UCSD-AML1 (cell line): Measurements from ENCODE around the gene ZFAND3.

Experiments
- DNase-seq: peaks from one replicate; lab custom pipeline; 2025; ENCODE audit not compliant: unreplicated experiment; lab: John Stamatoyannopoulos, UW

ZFAND3 gene

GRCh38 chr6:37993596-37993995, 174.1 kb downstream of the ZFAND3 start:
- DNase-seq = no peak

- no peak for DNase-seq
Observed at GRCh38 chr6:37994223-37994622, 174.7 kb downstream of the ZFAND3 start.

GRCh38 chr6:37998366-37998765, 178.8 kb downstream of the ZFAND3 start:
- no peak for DNase-seq

- DNase-seq = no peak
Observed at GRCh38 chr6:38001386-38001785, 181.9 kb downstream of the ZFAND3 start.

- DNase-seq = no peak
Observed at GRCh38 chr6:38004908-38005307, 185.4 kb downstream of the ZFAND3 start.

GRCh38 chr6:38011937-38012336, 192.4 kb downstream of the ZFAND3 start:
- DNase-seq = no peak

DNA sequence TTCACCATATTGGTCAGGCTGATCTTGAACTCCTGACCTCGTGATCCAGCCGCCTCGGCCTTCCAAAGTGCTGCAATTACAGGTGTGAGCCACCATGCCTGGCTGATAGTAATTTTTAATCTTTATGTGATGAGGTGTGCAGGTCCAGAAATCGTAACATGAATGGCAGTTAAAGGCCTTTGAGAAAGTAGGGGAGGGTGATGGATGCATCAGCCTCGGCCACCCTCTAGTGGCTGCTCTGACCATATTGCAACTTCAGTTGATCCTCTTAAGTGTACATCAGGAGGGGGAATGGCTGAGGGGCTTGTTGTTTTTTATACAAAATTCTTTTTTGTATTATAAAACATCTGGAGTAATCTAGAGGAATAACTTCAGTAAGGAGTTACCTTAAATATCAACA, 193.0 kb downstream of the ZFAND3 start:
- peak; percentile 36 for DNase-seq

- DNase-seq = no peak
Observed at GRCh38 chr6:38015341-38015740, 195.8 kb downstream of the ZFAND3 start.

DNA sequence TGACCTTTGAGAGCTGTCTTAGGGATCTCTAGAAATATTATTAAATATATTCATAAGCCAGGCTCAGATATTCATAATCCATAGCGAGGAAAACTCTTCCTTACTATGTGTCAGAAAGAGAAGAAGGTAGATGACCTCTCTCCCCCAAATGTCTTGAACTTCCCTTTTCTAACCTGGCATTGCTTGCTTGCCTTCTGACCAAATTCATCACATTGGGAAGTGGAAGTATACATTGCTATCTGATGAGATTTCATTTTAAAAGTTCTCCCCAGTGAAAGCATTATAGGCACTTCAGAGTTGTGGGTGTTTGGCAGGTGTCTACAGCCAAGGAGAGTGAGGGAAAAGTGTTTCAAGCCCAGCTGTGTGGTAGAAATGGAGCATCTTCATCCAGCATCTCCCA, 197.3 kb downstream of the ZFAND3 start:
- DNase-seq = no peak

GRCh38 chr6:38018755-38019165, 199.2 kb downstream of the ZFAND3 start:
- no peak for DNase-seq

GRCh38 chr6:38020593-38020992, 201.1 kb downstream of the ZFAND3 start:
- DNase-seq = no peak

GRCh38 chr6:38021029-38021428, 201.5 kb downstream of the ZFAND3 start:
- DNase-seq = no peak

GRCh38 chr6:38021571-38021970, 202.0 kb downstream of the ZFAND3 start:
- no peak for DNase-seq

DNA sequence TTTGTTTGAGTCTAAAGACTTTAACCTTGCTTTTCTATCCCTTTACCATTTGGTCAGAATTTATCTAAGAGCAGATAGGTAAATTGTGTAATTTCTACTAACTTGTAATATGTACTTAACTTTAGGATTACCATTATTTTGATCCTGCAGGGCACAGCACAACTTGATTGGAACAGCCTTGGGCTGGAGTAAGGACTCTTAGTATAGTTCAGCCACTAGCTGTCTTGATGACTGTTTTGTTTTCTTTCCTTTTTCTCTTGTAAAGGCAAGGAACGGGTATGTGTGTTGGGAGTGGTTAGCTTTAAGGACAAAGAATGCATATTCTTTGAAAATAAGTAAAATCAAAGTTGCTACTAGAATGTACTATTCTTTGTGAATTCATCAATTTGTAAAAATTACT, 203.2 kb downstream of the ZFAND3 start:
- no peak for DNase-seq

GRCh38 chr6:38024908-38025307, 205.4 kb downstream of the ZFAND3 start:
- DNase-seq = no peak

DNA sequence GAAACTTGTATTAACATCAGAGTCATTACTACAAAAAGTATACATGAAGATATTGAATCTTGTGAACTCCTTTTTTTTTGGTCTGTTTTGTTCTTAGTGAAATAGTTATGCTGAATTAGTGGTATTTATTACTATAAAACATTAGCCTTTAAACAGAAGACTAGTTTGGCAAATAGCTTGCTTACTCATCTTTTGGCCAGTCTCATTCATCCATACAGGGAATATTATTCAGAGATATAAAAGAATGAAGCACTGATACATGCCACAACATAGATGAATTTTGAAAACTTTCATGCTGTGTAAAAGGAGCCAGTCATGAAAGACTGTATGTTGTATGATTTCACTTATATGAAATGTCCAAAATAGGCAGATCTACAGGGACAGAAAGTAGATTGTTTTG, 205.9 kb downstream of the ZFAND3 start:
- no peak for DNase-seq

DNA sequence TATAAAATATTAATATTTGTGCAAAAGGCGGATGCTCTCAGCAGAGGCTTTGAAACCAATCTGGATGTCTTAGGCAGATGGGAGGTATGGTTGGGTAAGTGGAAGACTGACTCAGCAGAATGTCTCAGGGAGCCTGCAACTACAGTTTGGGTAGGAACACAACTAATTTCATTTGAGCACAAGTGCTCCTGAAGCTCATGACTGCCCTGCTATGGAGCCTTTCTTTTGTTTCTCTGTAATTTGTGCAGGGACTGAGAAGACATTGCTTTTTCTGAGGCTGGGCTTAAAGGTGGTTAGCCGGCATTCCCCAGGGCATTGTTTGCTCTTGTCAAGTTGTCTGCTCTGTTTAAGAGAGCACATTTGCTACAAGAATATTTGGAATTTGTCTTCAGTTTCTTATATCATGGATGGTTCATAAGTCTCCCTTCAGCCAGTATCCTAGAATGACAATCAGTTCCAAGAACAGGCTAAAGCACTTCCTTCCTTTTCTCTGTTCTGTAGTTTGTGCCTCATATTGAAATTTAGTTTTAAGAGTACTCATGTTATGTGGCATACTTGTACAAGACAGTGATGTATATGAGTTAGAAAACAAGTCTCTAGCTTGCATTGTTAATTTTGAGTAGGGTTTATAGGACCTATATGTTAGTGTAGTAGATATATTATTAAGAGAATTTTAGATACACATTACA, 208.3 kb downstream of the ZFAND3 start:
- no peak for DNase-seq

- no peak for DNase-seq
Observed at GRCh38 chr6:38030380-38030779, 210.9 kb downstream of the ZFAND3 start.

DNA sequence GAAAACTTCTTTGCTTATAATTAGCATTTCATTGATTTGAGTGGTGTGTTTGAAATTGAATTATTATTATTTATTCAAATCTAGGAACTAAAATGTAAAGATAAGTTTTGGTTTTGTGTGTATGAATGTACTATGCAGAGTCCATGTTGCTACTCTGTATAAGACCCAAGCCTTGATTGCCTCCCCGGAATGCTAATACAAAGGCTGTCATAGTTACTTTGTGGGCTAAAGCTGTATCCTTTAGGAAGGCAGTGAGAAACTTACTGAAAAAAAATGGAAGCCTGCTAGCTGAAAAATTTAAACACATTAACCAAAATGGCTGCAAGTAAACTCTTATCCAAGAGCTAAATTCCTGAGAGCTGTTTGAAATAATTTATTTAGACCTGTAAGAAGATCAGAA, 213.3 kb downstream of the ZFAND3 start:
- DNase-seq = no peak

DNA sequence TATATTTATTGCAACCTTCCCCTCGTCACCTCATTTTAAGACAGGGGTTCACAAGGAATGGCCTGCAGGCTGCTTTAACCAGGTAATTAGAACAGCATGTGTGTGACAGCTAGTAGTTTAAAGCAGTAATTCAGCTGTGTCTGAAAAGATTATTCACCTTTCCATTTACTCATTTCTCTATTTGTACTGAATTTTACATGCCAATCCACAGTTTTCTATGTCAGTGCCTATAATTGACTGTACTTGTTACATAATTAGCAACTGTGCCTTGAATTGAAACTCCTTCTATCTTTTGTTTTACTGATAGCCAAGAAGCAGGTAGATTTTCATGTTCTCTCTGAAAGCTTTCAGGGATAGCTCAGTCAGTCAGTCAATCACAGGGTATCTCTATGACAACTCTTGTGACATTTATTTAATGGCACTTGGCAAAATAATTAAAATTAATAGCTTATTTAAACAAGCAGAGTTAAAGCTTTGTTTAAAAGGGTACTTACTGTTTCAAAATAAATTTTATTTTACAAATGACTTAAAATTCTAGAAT, 214.0 kb downstream of the ZFAND3 start:
- DNase-seq = no peak

- no peak for DNase-seq
Observed at GRCh38 chr6:38034274-38034914, 214.9 kb downstream of the ZFAND3 start.

GRCh38 chr6:38035478-38035877, 216.0 kb downstream of the ZFAND3 start:
- no peak for DNase-seq

DNA sequence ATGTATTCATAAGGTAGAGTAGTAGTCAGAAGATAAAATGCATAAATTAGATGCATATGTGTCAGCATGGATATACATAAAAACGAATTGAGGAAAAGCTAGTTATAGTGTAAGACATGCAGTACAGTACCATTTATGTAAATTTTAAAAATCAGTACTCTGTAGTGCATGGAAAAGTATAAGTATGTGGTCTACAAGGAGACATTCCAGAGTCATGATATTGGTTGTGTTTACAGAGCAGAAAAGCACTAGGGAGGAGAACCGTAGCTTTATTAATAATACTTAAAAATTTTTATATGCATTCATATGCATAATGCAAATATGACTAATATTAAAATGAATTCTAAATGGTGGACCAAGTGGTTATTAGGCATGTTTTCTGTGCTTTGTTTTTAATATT, 220.0 kb downstream of the ZFAND3 start:
- DNase-seq = no peak
